NCI-H82 (cell line): ENCODE results near the gene RBP3.

Source experiments
- DNase-seq: peaks from one replicate; lab custom pipeline; 2025; lab: John Stamatoyannopoulos, UW

RBP3 gene

DNA sequence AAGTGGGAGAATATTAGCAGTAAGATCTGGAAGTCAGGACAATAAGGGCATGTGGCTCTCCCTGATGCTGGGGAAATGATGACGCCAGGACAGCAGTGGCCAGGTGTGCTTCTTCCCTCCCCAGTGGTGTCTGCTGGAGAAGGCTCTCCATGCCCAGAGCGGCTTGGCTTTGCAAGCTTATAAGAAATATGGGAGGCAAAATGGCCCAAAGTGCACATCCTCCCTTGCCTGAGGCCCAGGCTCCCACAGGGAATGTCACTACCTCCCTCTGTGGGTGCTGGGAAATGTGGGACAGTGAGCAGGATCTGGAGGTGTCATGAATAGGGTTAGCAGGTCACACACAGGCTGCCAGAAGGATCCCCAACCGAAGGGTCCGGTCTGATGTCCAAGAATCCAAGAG lies 53.0 kb downstream of the RBP3 start:
- DNase-seq: no peak

- DNase-seq: no peak
These were observed 53.9 kb downstream of the RBP3 start for GRCh38 chr10:47401874-47402640.

DNA sequence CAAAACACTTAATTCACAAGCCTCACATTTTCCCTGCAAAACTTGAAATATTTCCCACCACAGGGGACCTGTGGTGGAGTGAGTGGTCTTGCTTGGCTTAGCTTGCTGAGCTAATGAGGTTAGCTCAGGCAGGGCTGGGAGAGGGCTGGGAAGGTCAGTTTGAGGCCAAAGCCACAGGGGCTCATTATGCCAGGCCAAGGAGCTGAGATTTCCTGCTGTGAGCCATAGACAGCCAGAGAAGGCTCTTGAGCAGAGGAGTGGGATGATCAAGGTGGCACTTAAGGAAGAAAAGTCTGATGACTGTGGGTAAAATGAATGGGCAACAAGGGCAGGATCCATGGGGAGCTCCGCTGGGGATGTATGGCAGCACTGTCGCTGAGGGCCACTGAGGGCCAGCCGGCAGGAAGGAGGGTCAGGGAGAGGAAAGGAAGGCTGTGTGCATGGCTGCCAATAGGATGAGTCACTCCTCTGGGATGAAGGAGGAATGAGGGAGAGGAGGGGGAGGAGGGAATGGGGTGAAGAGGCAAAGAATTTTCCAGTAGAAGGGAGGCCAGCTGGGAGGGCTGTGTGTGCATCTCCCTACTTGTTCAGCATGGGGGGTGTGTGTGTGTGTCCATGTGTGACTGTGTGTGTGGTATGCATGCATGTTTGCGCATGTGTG lies 54.6 kb downstream of the RBP3 start:
- DNase-seq: no peak

GRCh38 chr10:47403446-47404318 lies 55.5 kb downstream of the RBP3 start:
- DNase-seq: no peak

- DNase-seq: no peak
These were observed 56.3 kb downstream of the RBP3 start for GRCh38 chr10:47404446-47404845.

- DNase-seq: no peak
These were observed 56.8 kb downstream of the RBP3 start for GRCh38 chr10:47404937-47405336.

- no peak for DNase-seq
These were observed 57.8 kb downstream of the RBP3 start for GRCh38 chr10:47405857-47406547.

- DNase-seq: no peak
These were observed 58.3 kb downstream of the RBP3 start for GRCh38 chr10:47406548-47406869.

DNA sequence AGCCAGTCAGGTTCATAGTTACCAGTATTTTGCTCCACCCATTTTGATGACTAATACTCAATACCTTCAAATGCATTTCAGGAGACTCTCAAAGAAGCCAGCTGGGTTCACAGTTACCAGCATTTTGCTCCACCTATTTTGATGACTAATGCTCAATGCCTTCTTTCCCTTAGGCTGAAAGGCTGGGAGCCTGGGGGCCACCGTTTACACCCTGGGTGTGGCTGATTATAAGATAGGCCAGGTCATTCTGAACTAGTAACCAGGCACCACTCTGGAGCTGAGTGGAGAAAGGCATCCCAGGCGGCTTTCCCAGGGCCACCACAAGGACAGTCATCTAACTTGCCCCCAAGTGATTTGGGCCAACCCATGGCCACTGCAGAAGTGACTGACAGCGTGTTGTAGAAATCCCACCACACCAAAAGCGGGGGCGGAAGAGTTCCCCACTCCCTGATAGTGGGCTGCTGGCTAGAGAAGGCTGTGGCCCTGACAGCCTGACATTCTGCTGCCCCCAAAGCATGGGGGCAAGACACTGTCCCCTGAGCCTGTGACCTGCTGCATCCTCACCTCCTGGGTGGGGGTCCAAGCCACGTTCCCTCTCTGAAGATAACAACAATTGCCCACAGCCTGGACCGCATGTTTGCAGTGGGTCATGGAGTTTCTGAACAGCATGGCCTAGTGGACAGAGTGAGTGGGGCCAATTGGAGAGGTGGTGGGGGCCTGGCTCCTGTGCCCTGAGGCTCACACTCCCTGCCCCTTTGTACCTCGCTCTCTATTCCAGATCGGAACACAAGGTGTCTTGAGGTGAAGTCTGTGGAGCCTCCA lies 58.9 kb downstream of the RBP3 start:
- no peak for DNase-seq
